NB4 (cell line): ENCODE results near the gene MPPED1.

ENCODE experiments used
- DNase-seq: peaks from one replicate; pipeline ENCODE4 v3.0.0; 2010; ENCODE audit warnings: low read depth
- H3K4me3 ChIP-seq: one replicate; pipeline ENCODE4 v1.5.1; 2011; ENCODE audit warnings: mild to moderate bottlenecking, low read depth, low read length, moderate library complexity
- CTCF ChIP-seq: IDR thresholded peaks from one replicate; pipeline ENCODE4 v1.5.1; 2012; ENCODE audit warnings: low read depth, low read length
- MAX ChIP-seq: IDR thresholded peaks from 2 replicates; pipeline ENCODE4 v1.6.1; 2011; ENCODE audit warnings: low read depth, low read length
- MYC ChIP-seq: IDR thresholded peaks from 2 replicates; pipeline ENCODE4 v1.6.1; 2011; ENCODE audit warnings: low read depth, low read length
- POLR2A ChIP-seq: IDR thresholded peaks from 2 replicates; pipeline ENCODE4 v1.6.1; 2011; ENCODE audit warnings: mild to moderate bottlenecking; ENCODE audit not compliant: insufficient read length; ENCODE audit errors: extremely low read depth

MPPED1 gene

GRCh38 chr22:43399338-43399979 is 12.4 kb upstream of the MPPED1 start:
- H3K4me3 ChIP-seq: no peak overlapping the region
- DNase-seq: peak; percentile 37
- no peak for TF ChIP-seq POLR2A
- no peak for TF ChIP-seq CTCF
- TF ChIP-seq MAX: no peak
- TF ChIP-seq MYC: no peak

GRCh38 chr22:43399980-43400358 is 11.8 kb upstream of the MPPED1 start:
- TF ChIP-seq POLR2A: no peak
- TF ChIP-seq MYC: no peak
- TF ChIP-seq CTCF: no peak
- no peak for TF ChIP-seq MAX
- no peak overlapping the region for H3K4me3 ChIP-seq
- DNase-seq: no peak

GRCh38 chr22:43400449-43400848 is 11.4 kb upstream of the MPPED1 start:
- TF ChIP-seq MAX (no peak), CTCF (no peak), POLR2A (no peak), MYC (no peak)
- no peak overlapping the region for H3K4me3 ChIP-seq
- DNase-seq: no peak

GRCh38 chr22:43401233-43401632 is 10.6 kb upstream of the MPPED1 start:
- no peak overlapping the region for H3K4me3 ChIP-seq
- no peak for DNase-seq
- no peak for TF ChIP-seq POLR2A

- no peak overlapping the region for H3K4me3 ChIP-seq
- TF ChIP-seq MYC: no peak
- no peak for DNase-seq
Measured at GRCh38 chr22:43401661-43402060, 10.2 kb upstream of the MPPED1 start.

- no peak for DNase-seq
- TF ChIP-seq CTCF: no peak
- TF ChIP-seq MYC: no peak
- no peak for TF ChIP-seq MAX
- no peak for TF ChIP-seq POLR2A
- H3K4me3 ChIP-seq: no peak overlapping the region
Measured at GRCh38 chr22:43402128-43402527, 9.7 kb upstream of the MPPED1 start.

- no peak for TF ChIP-seq MAX
- no peak for TF ChIP-seq MYC
- TF ChIP-seq POLR2A: no peak
- TF ChIP-seq CTCF: no peak
- H3K4me3 ChIP-seq: no peak overlapping the region
Measured at GRCh38 chr22:43404673-43405385, 7.0 kb upstream of the MPPED1 start.

More at GRCh38 chr22:43404673-43405385, 7.0 kb upstream of the MPPED1 start:
- DNase-seq: no peak
